Lung microvascular endothelial cell (primary cell): ENCODE results near the gene MGRN1. TPM values are rescaled to one million over a fixed set of nuclear protein-coding genes. Genes with fewer than 3 reads are reported as not detected.

Experiments
- DNase-seq, 2 donors: peaks; one replicate each; pipeline versions ENCODE4 v3.0.0 to v3.0.0-alpha.2; 2010; ENCODE audit warnings: low read depth in 2 of 2
- total RNA-seq: library from RNA; depleted of rRNA; stranded (reverse); fragments of >200 nt; gene quantifications from 2 replicates; pipeline ENCODE4 v1.2.1, GENCODE V29; 2014

MGRN1 gene
- total RNA-seq, 1 donor from 2014 or later: 18.3 TPM

DNA sequence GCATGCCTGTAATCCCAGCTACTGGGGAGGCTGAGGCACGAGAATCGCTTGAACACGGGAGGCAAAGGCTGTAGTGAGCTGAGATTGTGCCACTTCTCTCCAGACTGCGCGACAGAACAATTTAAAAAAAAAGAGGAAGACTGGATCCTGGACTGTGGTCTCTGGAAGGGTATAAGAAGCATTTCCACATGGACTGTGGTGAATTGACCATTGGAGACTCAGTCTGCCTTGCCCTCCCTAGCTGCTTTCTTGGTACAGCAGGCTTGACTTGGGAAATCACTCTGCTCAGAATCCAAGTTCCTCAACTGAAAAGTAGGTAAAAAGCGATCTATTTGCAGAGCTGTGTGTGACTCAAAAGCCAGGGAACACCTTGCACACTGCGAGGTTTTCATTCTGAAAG lies 1.0 kb upstream of the MGRN1 start:
- DNase-seq: no peak

DNA sequence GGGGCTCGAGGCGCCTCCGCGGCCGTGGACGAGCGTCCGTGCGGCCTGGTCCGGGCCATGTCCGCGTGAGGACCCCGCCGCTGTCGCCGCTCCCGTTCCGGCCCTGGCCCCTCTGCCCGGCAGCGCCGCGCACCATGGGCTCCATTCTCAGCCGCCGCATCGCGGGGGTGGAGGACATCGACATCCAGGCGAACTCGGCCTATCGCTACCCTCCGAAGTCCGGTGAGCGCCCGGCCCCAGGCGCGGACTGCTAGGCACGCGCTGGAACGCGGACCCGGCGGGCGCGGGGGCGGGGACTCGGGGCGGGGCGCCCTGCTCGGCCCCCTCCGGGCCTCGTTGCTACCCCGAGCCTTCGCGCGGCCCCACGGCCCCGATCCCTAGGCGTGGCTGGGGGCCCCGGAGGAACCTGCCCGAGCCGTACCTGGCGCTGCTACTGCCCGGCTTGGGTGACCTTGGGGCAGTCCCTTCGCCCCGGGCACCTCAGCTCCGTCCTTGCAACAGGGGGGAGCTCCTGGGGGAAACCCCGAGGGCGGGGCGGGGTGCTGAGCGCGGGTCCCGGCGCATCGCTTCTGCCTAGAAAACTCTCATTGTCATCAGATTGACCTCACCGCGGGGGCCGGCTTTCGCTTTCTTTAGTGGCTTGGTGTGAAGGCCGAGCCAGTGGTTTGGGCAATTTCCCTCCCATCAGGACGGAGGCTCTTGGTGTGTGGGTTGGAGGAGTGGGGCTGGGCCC lies 367 bp downstream of the MGRN1 start:
- peak; percentile 78 to 79 for DNase-seq

DNA sequence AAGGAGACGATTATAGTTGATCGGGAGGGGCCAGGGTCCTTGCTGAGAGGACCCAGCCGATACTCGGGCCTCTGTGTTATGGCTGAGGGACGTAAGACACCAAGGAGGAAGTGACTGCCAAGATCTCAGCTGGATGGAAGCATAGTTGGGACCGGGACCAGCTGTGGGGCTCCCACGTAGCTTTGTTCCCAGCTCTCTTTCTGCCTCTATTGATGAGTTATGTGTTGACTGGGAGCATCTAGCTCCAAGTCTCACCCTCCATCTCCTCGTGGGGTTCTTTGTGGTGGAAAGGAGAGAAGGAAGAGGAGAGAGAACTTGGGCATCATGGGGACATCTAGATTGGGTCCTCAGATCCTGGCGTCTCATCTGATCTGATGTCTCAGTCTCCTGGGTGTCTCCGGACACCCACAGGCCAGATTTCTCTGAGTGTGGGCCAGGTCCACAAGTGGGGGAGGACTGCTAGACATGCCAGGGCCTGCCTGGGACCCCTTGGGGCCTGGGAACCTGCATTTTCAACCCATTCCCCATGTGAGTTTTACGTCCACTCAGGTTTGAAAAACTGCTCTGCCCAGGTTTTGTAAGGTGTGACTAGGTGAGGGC lies 1.0 kb downstream of the MGRN1 start:
- DNase-seq: no peak

DNA sequence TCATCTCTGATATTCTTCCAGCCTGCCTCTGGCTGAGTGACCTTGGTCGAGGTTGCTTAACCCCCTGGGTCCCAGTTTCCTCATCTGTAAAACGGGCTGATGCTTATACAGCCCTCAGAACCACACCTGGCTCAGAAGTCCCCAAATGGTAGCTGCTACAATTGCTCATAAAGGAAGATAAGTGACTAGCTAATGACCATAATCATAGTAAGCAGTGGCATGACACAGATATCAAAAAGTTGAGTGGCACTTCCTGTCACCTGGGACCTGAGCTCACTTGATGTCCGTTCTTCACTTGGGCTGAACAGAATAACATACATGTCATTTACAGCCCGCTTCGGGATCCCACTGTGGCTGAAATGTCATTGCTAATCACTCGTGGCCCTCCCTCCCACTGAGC lies 1.8 kb downstream of the MGRN1 start:
- no peak for DNase-seq

DNA sequence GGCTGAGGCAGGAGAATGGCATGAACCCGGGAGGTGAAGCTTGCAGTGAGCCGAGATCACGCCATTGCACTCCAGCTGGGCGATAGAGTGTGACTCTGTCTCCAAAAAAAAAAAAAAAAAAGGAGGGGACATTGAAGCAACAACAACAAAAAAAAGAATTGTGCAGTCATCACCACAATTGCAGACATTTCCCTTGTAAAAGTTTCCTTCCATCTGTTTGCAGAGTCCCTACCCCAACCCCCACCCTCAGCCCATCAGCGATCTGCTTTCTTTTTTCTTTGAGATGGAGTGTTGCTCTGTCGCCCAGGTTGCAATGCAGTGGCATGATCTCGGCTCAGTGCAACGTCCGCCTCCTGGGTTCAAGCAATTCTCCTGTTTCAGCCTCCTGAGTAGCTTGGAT lies 3.7 kb downstream of the MGRN1 start:
- no peak for DNase-seq

DNA sequence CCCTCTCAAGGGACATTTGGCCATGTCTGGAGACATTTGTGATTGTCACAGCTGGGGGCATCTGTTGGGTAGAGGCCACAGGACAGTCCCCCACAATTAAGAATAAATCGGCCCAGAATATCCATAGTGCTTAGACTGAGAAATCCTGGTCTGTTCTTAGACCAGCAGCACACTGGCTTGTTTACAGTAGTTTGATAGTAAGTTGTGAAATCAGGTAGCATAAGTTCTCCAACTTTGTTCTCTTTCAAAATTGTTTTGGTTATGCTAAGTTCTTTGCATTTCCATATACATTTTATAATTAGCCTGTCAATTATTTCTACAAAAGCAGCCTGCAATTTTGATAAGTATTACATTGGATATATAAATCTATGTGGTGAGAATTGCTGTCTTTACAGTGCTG lies 6.8 kb downstream of the MGRN1 start:
- DNase-seq: no peak

DNA sequence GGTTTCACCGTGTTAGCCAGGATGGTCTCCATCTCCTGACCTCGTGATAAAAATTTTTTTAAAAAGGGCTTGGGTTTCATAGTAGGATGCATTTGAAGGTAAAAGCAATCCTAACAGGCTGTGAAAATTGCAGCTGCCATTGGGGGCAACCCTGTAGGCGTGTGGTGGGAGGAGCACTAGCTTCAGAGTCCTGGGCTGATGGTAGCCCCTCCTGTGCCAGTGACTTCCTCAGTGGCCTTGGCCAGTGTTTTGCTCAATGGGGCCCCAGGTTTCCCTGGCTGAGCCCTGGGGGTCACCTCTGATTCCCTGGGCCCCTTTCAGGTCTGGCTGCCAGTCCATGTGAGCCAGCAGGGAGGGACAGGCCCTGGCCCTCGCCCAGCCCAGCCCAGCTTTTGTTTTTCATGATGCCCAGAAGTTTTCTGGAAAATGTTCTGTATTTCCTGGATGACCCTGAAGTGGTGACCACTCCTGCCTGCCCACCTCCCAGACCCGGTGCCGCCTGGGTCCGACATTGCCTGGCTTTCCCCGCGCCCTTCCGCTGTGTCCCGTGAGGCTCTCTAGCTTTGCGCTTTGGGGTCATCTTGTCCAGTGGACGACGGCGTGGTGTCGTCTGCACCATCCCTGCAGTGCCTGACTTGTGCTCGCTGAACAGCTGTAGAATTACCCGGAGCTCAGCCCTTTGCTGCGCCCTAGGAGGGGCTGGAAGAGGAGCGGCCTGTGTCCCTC lies 9.4 kb downstream of the MGRN1 start:
- no peak for DNase-seq

DNA sequence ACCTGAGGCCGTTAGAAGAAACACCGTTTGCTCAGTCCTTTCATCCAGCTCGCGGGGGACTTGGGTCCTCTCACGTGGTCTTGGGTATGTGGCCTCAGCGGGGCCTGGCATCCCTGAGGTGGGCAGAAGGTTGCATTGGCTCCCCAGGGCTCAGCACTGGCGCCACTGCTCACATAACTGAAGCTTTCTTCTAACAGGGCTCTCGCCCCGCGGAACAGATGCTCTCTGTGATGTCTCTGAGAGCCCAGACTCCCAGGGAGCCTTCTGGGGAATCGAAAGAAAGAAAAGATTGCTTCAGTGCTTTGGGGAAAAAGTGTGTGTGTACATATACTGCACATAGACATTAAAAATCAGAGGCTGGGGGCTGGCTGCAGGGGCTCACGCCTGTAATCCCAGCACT lies 10.1 kb downstream of the MGRN1 start:
- no peak for DNase-seq

DNA sequence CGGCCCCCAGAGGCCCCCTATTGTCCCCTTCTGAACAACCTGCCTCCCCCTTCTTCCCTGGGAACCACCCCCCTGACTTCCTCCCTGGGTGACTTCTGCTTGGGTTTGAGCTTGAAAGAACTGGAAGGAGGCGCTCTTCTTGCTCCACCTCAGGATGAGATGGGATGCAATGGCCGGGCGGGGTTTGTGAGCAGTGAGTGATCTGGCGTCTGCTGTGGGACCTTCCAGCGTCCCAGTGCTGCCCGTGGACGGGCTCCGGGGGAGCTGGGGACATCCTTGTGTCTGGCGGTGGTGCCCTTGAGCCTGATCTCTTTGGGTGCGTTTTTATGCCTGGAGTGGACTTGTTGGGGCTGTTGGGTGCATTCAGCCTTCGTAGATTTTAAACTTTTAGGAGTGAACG lies 11.6 kb downstream of the MGRN1 start:
- no peak for DNase-seq

DNA sequence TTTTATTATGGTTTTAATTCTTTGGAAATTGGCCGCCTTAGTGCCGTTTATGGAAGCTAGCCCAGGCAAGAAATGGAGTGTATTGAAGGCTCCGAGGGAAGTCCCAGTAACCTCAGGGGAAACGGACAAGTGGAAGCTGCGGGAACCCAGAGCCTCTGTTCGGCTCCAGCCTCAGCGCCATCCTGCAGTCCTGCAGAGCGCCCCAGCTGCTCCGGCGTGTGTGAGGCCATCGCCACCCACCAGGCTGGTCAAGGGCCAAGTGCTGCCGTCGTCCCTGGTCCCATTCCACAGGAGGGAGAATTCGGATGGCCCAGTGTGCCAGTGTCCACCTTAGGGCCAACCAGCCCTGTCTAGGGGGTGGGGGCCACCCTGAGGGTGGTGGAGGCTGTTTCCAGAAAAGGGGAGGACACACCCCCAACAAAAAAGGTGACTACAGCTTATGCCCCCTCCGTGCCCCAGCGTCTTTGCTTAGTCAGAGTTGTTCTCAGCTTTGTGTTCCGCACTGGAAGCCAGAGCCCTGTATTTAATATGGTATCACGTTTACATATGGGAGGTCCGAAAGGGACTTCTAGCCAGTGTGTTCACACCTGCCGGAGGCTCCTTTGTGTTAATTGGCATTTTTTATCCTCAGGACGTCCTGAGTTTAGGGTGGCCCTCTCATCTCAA lies 13.0 kb downstream of the MGRN1 start:
- DNase-seq: no peak

DNA sequence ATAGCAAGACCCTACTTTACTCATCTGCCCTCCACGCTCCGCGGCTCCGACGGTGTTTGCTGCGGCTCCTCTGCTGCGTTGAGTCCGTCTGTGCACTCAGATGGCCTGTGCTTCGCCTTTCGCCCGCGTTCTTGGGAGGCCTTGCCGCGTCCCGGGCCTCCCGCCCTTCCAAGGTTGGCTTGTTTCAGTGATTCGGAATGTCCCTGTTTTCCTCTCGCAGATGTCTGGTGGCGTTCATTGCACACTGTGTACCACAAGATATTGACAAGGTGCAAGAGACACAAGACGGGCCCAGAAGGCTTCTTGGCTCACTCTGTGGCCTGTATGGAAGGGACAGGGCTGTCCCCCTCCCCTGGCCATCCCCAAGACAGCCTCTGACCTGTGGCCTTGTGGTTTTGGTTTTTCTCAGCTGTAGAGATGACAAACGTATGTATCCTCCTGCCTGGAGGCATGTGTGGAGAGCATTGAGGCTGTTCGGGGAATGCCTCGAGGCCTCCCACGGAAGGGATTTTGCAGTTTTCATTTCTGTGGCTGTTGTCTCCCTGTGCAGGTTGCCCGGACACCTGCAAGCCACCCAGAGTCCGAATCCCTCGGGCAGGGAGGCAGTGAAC lies 15.4 kb downstream of the MGRN1 start:
- no peak for DNase-seq

DNA sequence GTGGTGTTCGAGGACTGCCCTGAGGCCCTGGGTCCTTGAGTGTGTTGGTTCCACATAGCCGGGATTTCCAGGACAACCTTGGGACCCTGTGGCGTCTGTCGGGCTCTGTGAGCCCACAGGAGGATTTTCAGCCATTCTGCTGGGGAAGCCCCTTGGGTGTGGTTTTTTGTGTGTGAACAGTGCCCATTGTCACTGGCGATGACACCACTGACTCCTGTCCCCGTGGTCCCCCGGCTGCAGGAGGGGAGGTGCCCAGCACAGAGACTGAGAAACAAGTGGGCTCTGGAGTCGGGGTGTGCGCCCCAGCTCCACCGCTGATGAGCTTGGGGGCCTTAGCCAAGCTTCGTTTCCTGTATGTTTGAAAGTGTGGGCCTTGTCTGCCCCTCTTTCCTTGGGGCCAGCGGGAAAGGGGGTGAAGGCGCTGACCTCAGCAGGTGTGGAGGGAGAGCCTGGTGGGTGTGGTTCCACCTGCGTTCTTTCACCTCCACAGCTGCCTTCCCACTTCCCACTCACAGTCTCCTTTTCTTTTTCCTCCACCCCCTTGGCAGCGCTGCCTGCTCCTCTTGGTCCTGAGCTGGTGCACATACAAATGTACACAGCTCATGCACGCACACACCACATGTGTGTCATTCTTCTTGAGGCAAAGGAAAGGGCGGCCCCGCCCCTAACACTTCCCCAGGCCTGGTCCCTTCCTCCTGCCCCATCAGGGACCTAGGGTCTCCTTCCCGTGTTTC lies 16.1 kb downstream of the MGRN1 start:
- no peak for DNase-seq

DNA sequence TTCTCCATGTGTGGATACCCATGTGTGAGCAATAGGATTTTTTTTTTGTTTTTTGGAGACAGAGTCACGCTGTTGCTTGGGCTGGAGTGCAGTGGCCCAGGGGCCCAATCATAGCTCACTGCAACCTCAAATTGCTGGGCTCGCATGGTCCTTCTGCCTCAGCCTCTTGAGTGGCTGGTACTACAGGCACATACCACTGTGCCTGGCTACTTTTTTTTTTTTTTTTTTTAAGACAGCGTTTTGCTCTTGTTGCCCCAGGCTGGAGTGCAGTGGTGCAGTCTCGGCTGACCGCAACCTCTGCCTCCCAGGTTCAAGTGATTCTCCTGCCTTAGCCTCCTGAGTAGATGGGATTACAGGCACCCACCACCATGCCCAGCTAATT lies 16.7 kb downstream of the MGRN1 start:
- no peak for DNase-seq

DNA sequence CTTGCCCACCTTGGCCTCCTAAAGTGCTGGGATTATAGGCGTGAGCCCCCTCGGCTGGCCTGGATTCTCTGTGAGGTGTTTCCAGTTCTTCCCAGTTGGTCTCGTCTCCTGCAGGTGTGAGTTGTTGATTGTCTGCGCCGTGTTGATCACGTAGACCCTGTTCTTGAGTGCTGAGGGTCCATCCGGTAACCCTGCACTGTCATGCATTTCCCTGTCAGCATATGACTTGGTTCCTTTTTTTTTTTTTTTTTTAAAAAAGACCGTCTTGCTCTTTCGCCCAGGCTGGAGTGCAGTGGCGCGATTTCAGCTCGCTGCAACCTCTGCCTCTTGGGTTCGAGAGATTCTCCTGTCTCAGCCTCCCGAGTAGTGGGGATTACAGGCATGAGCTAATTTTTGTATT lies 17.3 kb downstream of the MGRN1 start:
- no peak for DNase-seq

DNA sequence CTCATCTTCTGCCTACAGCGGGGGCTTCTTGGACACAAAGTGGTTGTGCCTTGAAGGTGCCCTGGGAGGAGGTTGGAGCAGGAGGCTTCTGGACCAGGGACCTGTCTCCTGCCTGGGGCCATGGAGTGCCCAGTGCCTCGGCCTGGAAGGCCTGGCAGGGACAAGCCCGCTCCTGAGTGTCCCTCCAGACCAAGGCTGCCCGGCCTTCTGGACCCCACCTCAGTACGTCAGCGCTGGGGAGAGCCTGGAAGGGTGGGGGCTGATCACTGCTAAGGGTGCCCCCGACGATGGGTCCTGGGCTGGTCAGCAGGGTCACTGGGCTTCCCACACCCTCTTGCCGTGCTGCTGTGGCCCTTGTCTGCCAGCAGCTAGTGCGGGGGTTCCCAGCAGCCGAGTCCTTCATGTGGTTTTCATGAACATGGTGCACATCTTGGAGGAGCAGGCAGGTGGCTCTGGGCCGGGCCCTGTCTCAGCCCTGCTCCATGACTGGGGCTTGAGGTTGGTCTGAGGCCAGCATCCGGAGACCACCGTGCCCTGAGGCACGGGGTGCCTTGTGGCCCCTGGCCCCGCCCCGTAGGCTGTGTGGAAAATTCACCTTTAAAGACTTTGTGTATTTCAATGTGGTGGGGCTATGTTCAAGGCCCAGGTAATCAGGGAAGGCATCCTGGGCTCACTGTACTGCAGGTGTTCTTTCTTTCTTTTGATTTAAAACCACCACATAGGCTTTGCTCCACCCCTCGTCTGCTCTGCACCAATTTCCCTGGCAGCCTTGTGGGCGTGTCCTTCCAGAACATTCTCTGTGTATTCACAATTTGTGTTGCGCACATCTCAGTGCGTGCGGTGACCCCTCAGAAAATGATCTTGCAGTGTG lies 22.4 kb downstream of the MGRN1 start:
- no peak for DNase-seq

DNA sequence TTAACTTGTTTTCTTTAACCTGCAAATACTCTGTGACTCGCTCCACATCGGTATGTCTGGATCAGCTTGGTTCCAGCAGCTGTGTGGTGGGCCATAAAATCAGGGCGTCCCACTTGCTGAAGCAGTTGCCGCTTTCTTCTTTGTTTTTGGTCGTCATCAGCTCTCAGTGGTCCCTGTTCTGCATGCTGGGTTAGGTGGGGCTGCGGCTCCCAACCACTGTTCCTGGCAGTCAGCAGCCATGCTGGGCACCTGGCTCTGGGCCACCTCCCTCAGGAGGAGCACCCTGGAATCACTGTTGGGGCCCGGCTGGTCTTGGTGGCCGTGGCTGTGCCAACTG lies 23.0 kb downstream of the MGRN1 start:
- no peak for DNase-seq

DNA sequence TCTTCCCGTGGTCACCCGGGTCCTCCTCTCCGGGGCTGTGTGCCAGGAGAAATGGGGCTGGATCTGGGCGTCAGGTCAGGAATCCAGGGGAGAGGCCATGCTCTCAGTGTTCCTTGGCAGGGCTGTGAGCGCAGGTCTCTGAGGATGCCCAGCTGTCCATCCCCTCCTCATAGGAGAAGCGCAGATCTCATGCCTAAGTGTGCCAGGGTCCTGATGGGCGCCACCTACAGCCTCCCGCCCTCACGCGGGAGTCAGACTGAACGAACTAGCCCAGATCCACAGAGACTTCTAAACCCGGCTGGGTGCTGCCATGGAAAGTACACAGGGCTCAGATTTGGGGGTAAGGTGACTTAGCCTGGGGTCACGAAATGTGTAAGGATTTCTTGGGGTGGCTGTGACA lies 24.3 kb downstream of the MGRN1 start:
- no peak for DNase-seq

DNA sequence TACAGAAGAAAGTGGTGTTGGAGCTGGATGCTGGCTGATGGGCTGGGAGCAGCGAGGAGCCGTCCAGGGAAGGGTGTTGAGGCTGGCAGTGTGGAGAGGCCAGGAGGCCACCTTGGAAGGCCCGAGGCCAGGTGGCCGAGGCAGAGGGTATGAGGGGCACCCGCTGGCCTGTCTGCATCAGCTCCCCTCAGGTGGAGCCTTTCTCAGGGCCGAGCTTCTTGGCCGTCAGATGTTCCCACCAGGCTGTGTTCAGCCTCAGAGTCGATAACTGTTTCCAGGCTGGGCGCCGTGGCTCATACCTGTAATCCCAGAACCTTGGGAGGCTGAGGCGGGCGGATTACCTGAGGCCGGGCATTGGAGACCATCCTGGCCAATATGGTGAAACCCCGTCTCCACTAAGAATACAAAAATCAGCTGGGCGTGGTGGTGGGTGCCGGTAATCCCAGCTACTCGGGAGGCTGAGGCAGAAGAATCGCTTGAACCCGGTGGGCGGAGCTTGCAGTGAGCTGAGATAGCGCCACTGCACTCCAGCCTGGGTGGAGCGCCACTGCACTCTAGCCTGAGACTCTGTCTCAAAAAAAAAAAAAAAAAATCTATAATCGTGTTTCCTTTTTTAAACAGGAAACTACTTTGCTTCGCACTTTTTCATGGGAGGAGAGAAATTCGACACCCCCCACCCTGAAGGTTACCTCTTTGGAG lies 25.3 kb downstream of the MGRN1 start:
- no peak for DNase-seq

DNA sequence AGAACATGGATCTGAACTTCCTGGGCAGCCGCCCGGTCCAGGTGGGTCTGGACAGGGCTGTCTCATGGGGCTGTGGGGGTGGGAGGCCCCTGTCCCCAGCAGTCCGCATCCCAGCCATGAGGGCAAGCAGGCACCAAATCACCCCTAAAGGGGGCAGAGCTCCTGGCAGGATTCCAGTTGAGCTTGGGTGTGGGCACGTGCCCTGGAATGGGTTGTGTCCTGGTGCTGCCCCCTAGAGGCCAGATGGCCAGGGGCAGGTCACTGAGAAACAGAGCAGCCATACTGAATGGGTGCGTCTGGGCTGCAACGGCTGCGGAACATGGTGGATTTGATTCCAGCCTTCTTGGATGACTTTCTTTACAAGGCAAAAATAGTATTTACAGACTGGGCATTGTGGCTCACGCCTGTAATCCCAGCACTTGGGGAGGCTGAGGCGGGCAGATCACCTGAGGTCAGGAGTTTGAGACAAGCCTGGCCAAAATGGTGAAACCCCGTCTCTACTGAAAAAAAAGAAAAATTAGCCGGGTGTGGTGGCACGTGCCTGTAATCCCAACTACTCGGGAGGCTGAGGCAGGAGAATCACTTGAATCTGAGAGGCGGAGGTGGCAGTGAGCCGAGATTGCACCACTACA lies 25.9 kb downstream of the MGRN1 start:
- peak; percentile 52 to 72 for DNase-seq
